Suprapubic skin (tissue), 4 donors: ENCODE results near the gene MAS1L. TPM values are rescaled to one million over a fixed set of nuclear protein-coding genes. Genes with fewer than 3 reads are reported as not detected.

Experiments used
- DNase-seq, 2 donors: peaks; one replicate each; pipeline ENCODE4 v3.0.0-alpha.2; 2019; ENCODE audit warnings: low spot score in 2 of 2
- H3K27ac ChIP-seq: fragments of 200-600 bp; sonication (generic); one replicate; pipeline ENCODE4 v1.5.1; 2019
- H3K27me3 ChIP-seq: fragments of 200-600 bp; sonication (generic); one replicate; pipeline ENCODE4 v1.5.1; 2019
- H3K36me3 ChIP-seq: fragments of 200-600 bp; sonication (generic); one replicate; pipeline ENCODE4 v1.5.1; 2019
- H3K4me1 ChIP-seq: fragments of 200-600 bp; sonication (generic); one replicate; pipeline ENCODE4 v1.5.1; 2019
- H3K4me3 ChIP-seq: fragments of 200-600 bp; sonication (generic); one replicate; pipeline ENCODE4 v1.5.1; 2019; ENCODE audit warnings: mild to moderate bottlenecking
- H3K9me3 ChIP-seq: fragments of 200-600 bp; sonication (generic); one replicate; pipeline ENCODE4 v1.5.1; 2019
- CTCF ChIP-seq, 2 donors: fragments of 200-600 bp in 1 of 2; fragments of 450-650 bp in 1 of 2; sonication (generic) in 1 of 2; IDR thresholded peaks; one replicate each; pipeline ENCODE4 v1.5.1; 2016 to 2019; ENCODE audit warnings: antibody characterized with exemption in 2 of 2, mild to moderate bottlenecking in 1 of 2, moderate library complexity in 1 of 2
- EP300 ChIP-seq: sonication (generic); formaldehyde crosslinking; IDR thresholded peaks from one replicate; pipeline ENCODE4 v1.6.1; 2017; ENCODE audit warnings: antibody characterized with exemption
- POLR2A ChIP-seq, 2 donors: fragments of 450-650 bp; IDR thresholded peaks; one replicate each; pipeline ENCODE4 v1.6.1; 2017; ENCODE audit warnings: antibody characterized with exemption in 2 of 2, mild to moderate bottlenecking in 2 of 2, moderate library complexity in 2 of 2
- POLR2AphosphoS5 ChIP-seq, 3 donors: sonication (generic); formaldehyde crosslinking; IDR thresholded peaks; one replicate each; pipeline ENCODE4 v1.6.1; 2017; ENCODE audit warnings: antibody characterized with exemption in 3 of 3
- WGBS: methylation state at CpG from one replicate; pipeline ENCODE4 v1.1.5; 2018; 5-methylcytosine and 5-hydroxymethylcytosine counted together
- total RNA-seq, 4 donors: library from RNA; depleted of rRNA; stranded (reverse); fragments of >200 nt; gene quantifications; one replicate each; pipeline ENCODE4 v1.1.0, GENCODE V29; 2016

The MAS1L gene
- total RNA-seq, 4 donors from 2014 or later: not detected

- no peaks in the 10 kb centered on the region for H3K27me3 ChIP-seq
- no peaks in the 10 kb centered on the region for H3K4me1 ChIP-seq
- H3K27ac ChIP-seq: no peak overlapping the region
- TF ChIP-seq CTCF (IDR thresholded peaks at IDR 0.05): no peak
- TF ChIP-seq EP300: no peak
- no peak for TF ChIP-seq POLR2AphosphoS5 (IDR thresholded peaks at IDR 0.05)
- no peak for TF ChIP-seq POLR2A (IDR thresholded peaks at IDR 0.05)
- H3K4me3 ChIP-seq: no peak overlapping the region
- no peaks in the 10 kb centered on the region for H3K9me3 ChIP-seq
- no peaks in the 10 kb centered on the region for H3K36me3 ChIP-seq
- no peak for DNase-seq
- WGBS: 77% methylated on average over 2 of the region's 2 CpGs
Observed at GRCh38 chr6:29465801-29466200, 22.0 kb downstream of the MAS1L start.

GRCh38 chr6:29465279-29465678 lies 22.5 kb downstream of the MAS1L start:
- TF ChIP-seq CTCF (IDR thresholded peaks at IDR 0.05) (no peak), EP300 (no peak)
- WGBS: 56% methylated on average over 2 of the region's 2 CpGs
- Histone ChIP-seq H3K9me3 (no peaks in the 10 kb centered on the region), H3K4me1 (no peaks in the 10 kb centered on the region), H3K36me3 (no peaks in the 10 kb centered on the region), H3K4me3 (no peak overlapping the region), H3K27me3 (no peaks in the 10 kb centered on the region), H3K27ac (no peak overlapping the region)
- DNase-seq: no peak

GRCh38 chr6:29462022-29462421 lies 25.7 kb downstream of the MAS1L start:
- Histone ChIP-seq H3K9me3 (no peaks in the 10 kb centered on the region), H3K27me3 (no peaks in the 10 kb centered on the region), H3K4me1 (no peaks in the 10 kb centered on the region), H3K4me3 (no peak overlapping the region), H3K36me3 (no peaks in the 10 kb centered on the region), H3K27ac (no peak overlapping the region)
- WGBS: 85% methylated on average over 6 of the region's 6 CpGs
- TF ChIP-seq POLR2A (IDR thresholded peaks at IDR 0.05) (no peak), POLR2AphosphoS5 (IDR thresholded peaks at IDR 0.05) (no peak), EP300 (no peak), CTCF (IDR thresholded peaks at IDR 0.05) (no peak)
- DNase-seq: no peak

GRCh38 chr6:29461021-29461814 lies 26.5 kb downstream of the MAS1L start:
- H3K36me3 ChIP-seq: no peaks in the 10 kb centered on the region
- 91% methylated on average over 5 of the region's 5 CpGs for WGBS
- no peak overlapping the region for H3K27ac ChIP-seq
- H3K4me1 ChIP-seq: no peaks in the 10 kb centered on the region
- H3K4me3 ChIP-seq: no peak overlapping the region
- no peak for DNase-seq
- TF ChIP-seq EP300 (no peak), CTCF (IDR thresholded peaks at IDR 0.05) (no peak), POLR2AphosphoS5 (IDR thresholded peaks at IDR 0.05) (no peak), POLR2A (IDR thresholded peaks at IDR 0.05) (no peak)
- no peaks in the 10 kb centered on the region for H3K9me3 ChIP-seq
- no peaks in the 10 kb centered on the region for H3K27me3 ChIP-seq

- DNase-seq: no peak
- no peaks in the 10 kb centered on the region for H3K36me3 ChIP-seq
- no peak for TF ChIP-seq EP300
- TF ChIP-seq POLR2AphosphoS5 (IDR thresholded peaks at IDR 0.05): no peak
- no peak for TF ChIP-seq POLR2A (IDR thresholded peaks at IDR 0.05)
- no peak for TF ChIP-seq CTCF (IDR thresholded peaks at IDR 0.05)
- 72% methylated on average over 2 of the region's 2 CpGs for WGBS
- H3K4me1 ChIP-seq: no peaks in the 10 kb centered on the region
- H3K9me3 ChIP-seq: no peaks in the 10 kb centered on the region
- no peak within 1 kb of the TSS for H3K4me3 ChIP-seq
- H3K27me3 ChIP-seq: no peaks in the 10 kb centered on the region
- H3K27ac ChIP-seq: no peak within 1 kb of the TSS
Observed at GRCh38 chr6:29456971-29457370, 30.8 kb downstream of the MAS1L start, which contains the start of the genes OR11A1 and OR2H1. Gene OR11A1, minus strand, starts transcription at chr6:29457071. Its CDS starts 29,430 bp downstream, at chr6:29427641. Gene OR2H1, plus strand, starts transcription at chr6:29457155. Its CDS starts 4,615 bp downstream, at chr6:29461770.
